Astrocyte (in vitro differentiated cells and primary cell): ENCODE measurements around the gene DUOX2. TPM values are rescaled to one million over a fixed set of nuclear protein-coding genes. Genes with fewer than 3 reads are reported as not detected.
"Not testable (repeated sequence)": the region's sequence is repeated elsewhere in the genome, so short reads cannot be mapped to it uniquely, and the experiment has no call there.

Experiments used
- DNase-seq: peaks from one replicate; pipeline ENCODE4 v3.0.0-alpha.2; 2010; ENCODE audit warnings: low read depth
- FAIRE-seq: peaks from 2 replicates; lab custom pipeline; 2011; peaks lifted over from hg19 to GRCh38; lab: Jason Lieb, UNC
- H2AFZ ChIP-seq: 2 replicates; pipeline ENCODE4 v1.6.0; 2012; ENCODE audit warnings: low read depth, low read length, inconsistent platforms
- H3K27ac ChIP-seq: 2 replicates; pipeline ENCODE4 v1.5.1; 2011; ENCODE audit warnings: low read depth, low read length, inconsistent platforms
- H3K27me3 ChIP-seq: 2 replicates; pipeline ENCODE4 v1.6.0; 2011; ENCODE audit warnings: low read length, inconsistent platforms; ENCODE audit not compliant: insufficient read depth
- H3K36me3 ChIP-seq: 2 replicates; pipeline ENCODE4 v1.5.1; 2011; ENCODE audit warnings: low read length, inconsistent platforms; ENCODE audit not compliant: insufficient read depth
- H3K4me1 ChIP-seq: 2 replicates; pipeline ENCODE4 v1.5.1; 2011; ENCODE audit warnings: low read length, inconsistent platforms; ENCODE audit not compliant: insufficient read depth
- H3K4me2 ChIP-seq: 2 replicates; pipeline ENCODE4 v1.6.0; 2012; ENCODE audit warnings: low read length, inconsistent platforms
- H3K4me3 ChIP-seq: 2 replicates; pipeline ENCODE4 v1.5.1; 2011; ENCODE audit warnings: low read depth, mild to moderate bottlenecking, low read length, inconsistent platforms; ENCODE audit not compliant: insufficient read depth
- H3K79me2 ChIP-seq: 2 replicates; pipeline ENCODE4 v1.6.0; 2012; ENCODE audit warnings: mild to moderate bottlenecking, low read length, inconsistent platforms; ENCODE audit not compliant: insufficient read depth
- H3K9ac ChIP-seq: 2 replicates; pipeline ENCODE4 v1.6.0; 2012; ENCODE audit warnings: mild to moderate bottlenecking, low read length, inconsistent platforms
- H3K9me3 ChIP-seq: 2 replicates; pipeline ENCODE4 v1.5.1; 2012; ENCODE audit warnings: low read depth, mild to moderate bottlenecking, low read length, inconsistent platforms; ENCODE audit not compliant: insufficient read depth
- H4K20me1 ChIP-seq: 2 replicates; pipeline ENCODE4 v1.6.0; 2012; ENCODE audit warnings: low read length, inconsistent platforms; ENCODE audit not compliant: insufficient read depth
- H3K27ac Mint-ChIP-seq: one replicate; pipeline ENCODE4 v1.8.0; 2021; ENCODE audit warnings: mild to moderate bottlenecking, mixed read lengths; ENCODE audit not compliant: unreplicated experiment
- H3K27me3 Mint-ChIP-seq: one replicate; pipeline ENCODE4 v1.8.0; 2021; ENCODE audit warnings: low read depth, mixed read lengths; ENCODE audit not compliant: unreplicated experiment
- H3K36me3 Mint-ChIP-seq: one replicate; pipeline ENCODE4 v1.8.0; 2021; ENCODE audit warnings: low read depth, mixed read lengths; ENCODE audit not compliant: unreplicated experiment
- H3K4me1 Mint-ChIP-seq: one replicate; pipeline ENCODE4 v1.8.0; 2021; ENCODE audit warnings: low read depth, mixed read lengths; ENCODE audit not compliant: unreplicated experiment
- H3K4me3 Mint-ChIP-seq: one replicate; pipeline ENCODE4 v1.8.0; 2021; ENCODE audit warnings: mild to moderate bottlenecking, moderate library complexity, mixed read lengths; ENCODE audit not compliant: unreplicated experiment
- H3K9me3 Mint-ChIP-seq: one replicate; pipeline ENCODE4 v1.8.0; 2021; ENCODE audit warnings: mild to moderate bottlenecking, mixed read lengths; ENCODE audit not compliant: unreplicated experiment
- CTCF ChIP-seq: IDR thresholded peaks from 2 replicates; pipeline ENCODE4 v1.5.1; 2011; ENCODE audit warnings: low read depth, mild to moderate bottlenecking, inconsistent platforms, low read length, moderate library complexity; ENCODE audit not compliant: insufficient read depth
- EZH2 ChIP-seq: IDR thresholded peaks from 2 replicates; pipeline ENCODE4 v1.6.1; 2012; ENCODE audit warnings: mild to moderate bottlenecking, low read length, inconsistent platforms; ENCODE audit not compliant: insufficient read depth
- total RNA-seq: library from RNA; stranded (reverse); gene quantifications from 2 replicates; pipeline ENCODE4 v1.2.1, GENCODE V29; 2021

DUOX2 gene
- total RNA-seq, 1 donor from 2014 or later, result 0.14 TPM

- H3K4me3 Mint-ChIP-seq, DNase-seq, H3K27me3 Mint-ChIP-seq, H3K79me2 ChIP-seq, H3K9me3 ChIP-seq, H3K4me2 ChIP-seq, H3K9me3 Mint-ChIP-seq, H3K27ac ChIP-seq, H2AFZ ChIP-seq, H3K4me3 ChIP-seq, H3K9ac ChIP-seq, H4K20me1 ChIP-seq, FAIRE-seq, H3K4me1 ChIP-seq, H3K27me3 ChIP-seq, H3K4me1 Mint-ChIP-seq, H3K36me3 ChIP-seq: not testable (repeated sequence)
- H3K36me3 Mint-ChIP-seq, result peaks cover 13% of the 10 kb centered on the region
- H3K27ac Mint-ChIP-seq, result peak overlapping the region; percentile 44
These were observed 44.0 kb downstream of the DUOX2 start for GRCh38 chr15:45069942-45070360.

GRCh38 chr15:45064386-45064785 lies 49.6 kb downstream of the DUOX2 start:
- H2AFZ ChIP-seq, result no peak overlapping the region
- no peak overlapping the region for H3K4me3 Mint-ChIP-seq
- no peak overlapping the region for H3K4me2 ChIP-seq
- no peak overlapping the region for H3K9ac ChIP-seq
- H3K4me1 ChIP-seq, result no peaks in the 10 kb centered on the region
- TF ChIP-seq CTCF (no peak), EZH2 (no peak)
- H3K36me3 ChIP-seq, result no peaks in the 10 kb centered on the region
- H3K4me1 Mint-ChIP-seq, result peaks cover 19% of the 10 kb centered on the region
- H3K79me2 ChIP-seq, result no peaks in the 10 kb centered on the region
- no peaks in the 10 kb centered on the region for H3K27me3 Mint-ChIP-seq
- DNase-seq, result peak; percentile 32
- peaks cover 2% of the 10 kb centered on the region for H3K9me3 Mint-ChIP-seq
- H4K20me1 ChIP-seq, result no peaks in the 10 kb centered on the region
- no peaks in the 10 kb centered on the region for H3K9me3 ChIP-seq
- peak overlapping the region; percentile 78 for H3K27ac Mint-ChIP-seq
- no peak for FAIRE-seq
- H3K27ac ChIP-seq, result no peak overlapping the region
- H3K4me3 ChIP-seq, result no peak overlapping the region
- H3K27me3 ChIP-seq, result no peaks in the 10 kb centered on the region
- peaks cover 18% of the 10 kb centered on the region for H3K36me3 Mint-ChIP-seq

GRCh38 chr15:45062301-45062700 lies 51.7 kb downstream of the DUOX2 start:
- H3K9ac ChIP-seq, H3K4me1 ChIP-seq, DNase-seq, H3K9me3 ChIP-seq, H3K9me3 Mint-ChIP-seq, H4K20me1 ChIP-seq, H3K4me2 ChIP-seq, H3K27ac ChIP-seq, H3K79me2 ChIP-seq, H3K4me3 Mint-ChIP-seq, FAIRE-seq, H3K4me3 ChIP-seq, H3K27me3 Mint-ChIP-seq, H3K36me3 ChIP-seq, H2AFZ ChIP-seq, H3K27me3 ChIP-seq: not testable (repeated sequence)
- peaks cover 17% of the 10 kb centered on the region for H3K36me3 Mint-ChIP-seq
- peak overlapping the region; percentile 98 for H3K27ac Mint-ChIP-seq
- H3K4me1 Mint-ChIP-seq, result peaks cover 19% of the 10 kb centered on the region

GRCh38 chr15:45058690-45059675 lies 55.0 kb downstream of the DUOX2 start:
- H3K9me3 ChIP-seq, H3K4me3 ChIP-seq, H3K27ac ChIP-seq, H3K27ac Mint-ChIP-seq, H3K4me1 ChIP-seq, H3K36me3 ChIP-seq, H3K79me2 ChIP-seq, DNase-seq, H4K20me1 ChIP-seq, H3K9me3 Mint-ChIP-seq, H3K9ac ChIP-seq, H2AFZ ChIP-seq, FAIRE-seq, H3K27me3 ChIP-seq, H3K4me3 Mint-ChIP-seq, H3K27me3 Mint-ChIP-seq, H3K4me2 ChIP-seq: not testable (repeated sequence)
- H3K4me1 Mint-ChIP-seq, result peaks cover 12% of the 10 kb centered on the region
- peaks cover 17% of the 10 kb centered on the region for H3K36me3 Mint-ChIP-seq

- not testable (repeated sequence) for H3K4me3 Mint-ChIP-seq, DNase-seq, H3K4me1 ChIP-seq, H3K4me2 ChIP-seq, H3K9me3 ChIP-seq, H3K79me2 ChIP-seq, H3K9me3 Mint-ChIP-seq, H3K4me3 ChIP-seq, H3K36me3 ChIP-seq, FAIRE-seq, H4K20me1 ChIP-seq, H3K27ac Mint-ChIP-seq, H3K27ac ChIP-seq, H3K27me3 ChIP-seq, H3K4me1 Mint-ChIP-seq, H2AFZ ChIP-seq, H3K9ac ChIP-seq, H3K27me3 Mint-ChIP-seq
- peaks cover 30% of the 10 kb centered on the region for H3K36me3 Mint-ChIP-seq
These were observed 61.3 kb downstream of the DUOX2 start for GRCh38 chr15:45052676-45053075.
